Peyer's patch (tissue), 4 donors: ENCODE measurements around the gene GJD2.

Source experiments
- POLR2A ChIP-seq, 2 donors: fragments of 450-650 bp; IDR thresholded peaks; one replicate each; pipeline ENCODE4 v1.5.1; 2017; ENCODE audit warnings: antibody characterized with exemption in 2 of 2, mild to moderate bottlenecking in 2 of 2, moderate library complexity in 2 of 2
- TF ChIP-seq, protein P1 (sequence below), 6 experiments: fragments of 450-650 bp in 4 of 6; fragments of 200-600 bp in 2 of 6; sonication (generic) in 1 of 6; IDR thresholded peaks; one replicate each; pipeline ENCODE4 v1.5.1; 2017 to 2019; ENCODE audit warnings: antibody characterized with exemption in 6 of 6, mild to moderate bottlenecking in 3 of 6, moderate library complexity in 1 of 6

DNA sequence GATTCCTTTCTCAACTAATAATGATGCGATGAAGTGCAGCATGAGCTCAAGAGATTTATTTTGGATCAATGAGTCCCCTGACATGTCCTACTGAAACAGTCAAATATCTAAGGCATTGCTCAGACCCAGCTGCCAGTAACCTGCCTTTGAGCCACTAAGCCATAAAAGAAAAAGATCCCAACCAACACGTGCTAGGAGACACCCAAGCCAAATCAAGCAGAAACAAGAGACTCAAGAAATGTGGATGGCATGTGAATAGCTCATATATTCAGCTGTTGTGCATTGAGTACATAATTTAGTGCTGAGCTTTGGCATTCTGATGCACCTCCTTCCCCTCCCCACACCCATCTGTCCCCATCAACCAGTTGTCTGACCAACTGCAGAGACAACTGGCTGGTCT, 29.2 kb downstream of the GJD2 start:
- TF ChIP-seq POLR2A (IDR thresholded peaks at IDR 0.05): no peak
- TF ChIP-seq, protein P1, sequence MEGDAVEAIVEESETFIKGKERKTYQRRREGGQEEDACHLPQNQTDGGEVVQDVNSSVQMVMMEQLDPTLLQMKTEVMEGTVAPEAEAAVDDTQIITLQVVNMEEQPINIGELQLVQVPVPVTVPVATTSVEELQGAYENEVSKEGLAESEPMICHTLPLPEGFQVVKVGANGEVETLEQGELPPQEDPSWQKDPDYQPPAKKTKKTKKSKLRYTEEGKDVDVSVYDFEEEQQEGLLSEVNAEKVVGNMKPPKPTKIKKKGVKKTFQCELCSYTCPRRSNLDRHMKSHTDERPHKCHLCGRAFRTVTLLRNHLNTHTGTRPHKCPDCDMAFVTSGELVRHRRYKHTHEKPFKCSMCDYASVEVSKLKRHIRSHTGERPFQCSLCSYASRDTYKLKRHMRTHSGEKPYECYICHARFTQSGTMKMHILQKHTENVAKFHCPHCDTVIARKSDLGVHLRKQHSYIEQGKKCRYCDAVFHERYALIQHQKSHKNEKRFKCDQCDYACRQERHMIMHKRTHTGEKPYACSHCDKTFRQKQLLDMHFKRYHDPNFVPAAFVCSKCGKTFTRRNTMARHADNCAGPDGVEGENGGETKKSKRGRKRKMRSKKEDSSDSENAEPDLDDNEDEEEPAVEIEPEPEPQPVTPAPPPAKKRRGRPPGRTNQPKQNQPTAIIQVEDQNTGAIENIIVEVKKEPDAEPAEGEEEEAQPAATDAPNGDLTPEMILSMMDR (IDR thresholded peaks at IDR 0.05): no peak
